CD4-positive, alpha-beta memory T cell (primary cell): Measurements from ENCODE around the gene COL11A1. TPM values are rescaled to one million over a fixed set of nuclear protein-coding genes. Genes with fewer than 3 reads are reported as not detected.
"Not testable (repeated sequence)": the region's sequence is repeated elsewhere in the genome, so short reads cannot be mapped to it uniquely, and the experiment has no call there.

Experiments used
- CTCF ChIA-PET: fragments of 350-600 bp; sonication (Branson Sonifier 250); formaldehyde crosslinking; loops from one replicate; lab custom pipeline; 2021; ENCODE audit warnings: inconsistent platforms; ENCODE audit not compliant: partially characterized antibody; lab: Charles Lee
- POLR2A ChIA-PET: fragments of 350-600 bp; sonication (Branson Sonifier 250); formaldehyde crosslinking; loops from one replicate; lab custom pipeline; 2021; ENCODE audit not compliant: partially characterized antibody; lab: Charles Lee
- DNase-seq, 5 donors: peaks; one replicate each; pipeline versions ENCODE4 v3.0.0 to v3.0.0-alpha.2; 2020 to 2022; ENCODE audit warnings: mixed read lengths in 1 of 5
- H3K27ac ChIP-seq: one replicate; pipeline ENCODE4 v1.7.0; 2013; ENCODE audit warnings: low read depth, low read length
- H3K27me3 ChIP-seq: 2 replicates; pipeline ENCODE4 v1.7.0; 2013; ENCODE audit warnings: mild to moderate bottlenecking, low read length, moderate library complexity; ENCODE audit not compliant: insufficient read depth
- H3K36me3 ChIP-seq: 2 replicates; pipeline ENCODE4 v1.7.0; 2013; ENCODE audit warnings: mild to moderate bottlenecking, low read length, moderate library complexity; ENCODE audit not compliant: insufficient read depth
- H3K4me1 ChIP-seq: 2 replicates; pipeline ENCODE4 v1.7.0; 2013; ENCODE audit warnings: mild to moderate bottlenecking, low read length, moderate library complexity; ENCODE audit not compliant: insufficient read depth
- H3K4me3 ChIP-seq, 2 donors: one replicate each; pipeline ENCODE4 v1.7.0; 2013; ENCODE audit warnings: low read length in 2 of 2, mild to moderate bottlenecking in 1 of 2
- H3K9me3 ChIP-seq, 2 donors: one replicate each; pipeline ENCODE4 v1.7.0; 2013; ENCODE audit warnings: low read length in 2 of 2, control low read depth in 1 of 2; ENCODE audit not compliant: control insufficient read depth in 1 of 2
- H3K27ac Mint-ChIP-seq, 7 donors: one replicate each; pipeline ENCODE4 v1.8.0; 2020 to 2021; ENCODE audit warnings: mixed read lengths in 7 of 7, mild to moderate bottlenecking in 6 of 7, inconsistent platforms in 3 of 7, moderate library complexity in 3 of 7
- H3K27me3 Mint-ChIP-seq, 2 donors: one replicate each; pipeline ENCODE4 v1.8.0; 2020 to 2021; ENCODE audit warnings: mixed read lengths in 2 of 2
- H3K36me3 Mint-ChIP-seq, 2 donors: one replicate each; pipeline ENCODE4 v1.8.0; 2020 to 2021; ENCODE audit warnings: mixed read lengths in 2 of 2, inconsistent platforms in 1 of 2, mild to moderate bottlenecking in 1 of 2
- H3K4me1 Mint-ChIP-seq, 4 donors: one replicate each; pipeline ENCODE4 v1.8.0; 2020 to 2021; ENCODE audit warnings: mixed read lengths in 4 of 4, mild to moderate bottlenecking in 1 of 4
- H3K4me3 Mint-ChIP-seq, 8 donors: one replicate each; pipeline ENCODE4 v1.8.0; 2020 to 2021; ENCODE audit warnings: mixed read lengths in 8 of 8, mild to moderate bottlenecking in 7 of 8, moderate library complexity in 6 of 8, inconsistent platforms in 3 of 8
- H3K9me3 Mint-ChIP-seq, 8 donors: one replicate each; pipeline ENCODE4 v1.8.0; 2020 to 2021; ENCODE audit warnings: mixed read lengths in 8 of 8, mild to moderate bottlenecking in 5 of 8, inconsistent platforms in 3 of 8, moderate library complexity in 1 of 8
- intact Hi-C: fragments of 100-400 bp; cut with micrococcal nuclease; formaldehyde crosslinking; loops from one replicate; pipeline ENCODE4 v1.15.1; 2023
- polyA plus RNA-seq, 2 donors: library from polyadenylated mRNA; unstranded; fragments of 300-500 nt; fragmentation: Illumina TruSeq; gene quantifications; one replicate each; pipeline ENCODE4 v1.2.3, GENCODE V29; 2021
- total RNA-seq, 2 experiments: library from RNA; stranded (reverse); gene quantifications; one replicate each; pipeline ENCODE4 v1.2.3, GENCODE V29; 2021

The COL11A1 gene
- total and polyA plus RNA-seq, 4 experiments from 2014 or later = not detected

DNA sequence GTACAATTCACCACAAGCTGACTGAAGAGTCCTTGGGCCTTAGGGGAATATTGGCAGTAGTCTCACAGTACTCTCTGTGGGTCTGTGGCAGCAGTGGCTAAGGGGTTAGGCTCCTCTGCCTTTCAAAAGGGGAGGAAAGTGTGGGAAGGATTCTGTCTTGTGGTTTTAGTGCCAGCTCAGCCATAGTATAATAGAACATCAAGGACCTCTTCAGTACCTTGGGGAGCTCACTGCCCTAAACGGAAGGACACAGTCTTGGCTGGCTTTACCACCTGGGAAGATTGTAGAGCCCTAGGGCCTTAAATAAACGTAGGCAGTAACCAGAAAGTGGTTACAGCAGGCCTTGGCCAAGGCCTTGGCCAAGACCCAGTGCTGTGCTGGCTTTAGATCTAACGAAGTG, 265.7 kb downstream of the COL11A1 start:
- Histone ChIP-seq H3K4me1 (no peaks in the 10 kb centered on the region), H3K4me3 (no peak overlapping the region), H3K27me3 (no peaks in the 10 kb centered on the region), H3K9me3 (no peaks in the 10 kb centered on the region), H3K27ac (no peak overlapping the region), H3K36me3 (no peaks in the 10 kb centered on the region)
- Mint-ChIP-seq H3K4me3 (no peak overlapping the region), H3K27me3 (no peaks in the 10 kb centered on the region), H3K4me1 (no peaks in the 10 kb centered on the region), H3K36me3 (no peaks in the 10 kb centered on the region), H3K9me3 (peaks cover 0 to 13% (median 6%) of the 10 kb centered on the region in 8 donors), H3K27ac (no peak overlapping the region)
- intact Hi-C loops = no loop called here
- DNase-seq = no peak
- POLR2A ChIA-PET = no interaction called here
- CTCF ChIA-PET = no interaction called here

DNA sequence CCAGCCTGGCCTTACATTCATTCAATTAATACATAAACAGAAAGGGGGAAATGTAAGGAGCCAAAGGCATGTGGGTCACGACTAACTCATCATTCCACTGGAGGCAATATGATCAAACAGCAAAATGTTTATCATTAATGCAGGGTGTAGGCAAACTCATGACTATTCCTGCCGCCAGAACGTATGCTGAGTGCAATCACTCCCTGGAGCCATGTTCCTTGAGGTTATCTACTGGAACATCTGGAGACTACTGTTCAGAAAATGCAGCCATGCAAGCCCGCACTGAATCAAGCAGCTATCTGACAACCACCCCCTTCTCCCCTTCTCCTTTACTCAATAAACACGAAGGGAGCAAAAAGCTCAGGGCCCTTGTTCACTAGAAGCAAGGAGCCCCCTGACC, 267.6 kb downstream of the COL11A1 start:
- no peak for DNase-seq
- CTCF ChIA-PET = no interaction called here
- Histone ChIP-seq H3K27me3 (no peaks in the 10 kb centered on the region), H3K27ac (no peak overlapping the region), H3K36me3 (no peaks in the 10 kb centered on the region), H3K4me3 (no peak overlapping the region), H3K9me3 (no peaks in the 10 kb centered on the region), H3K4me1 (no peaks in the 10 kb centered on the region)
- Mint-ChIP-seq H3K27me3 (no peaks in the 10 kb centered on the region), H3K4me1 (no peaks in the 10 kb centered on the region), H3K36me3 (no peaks in the 10 kb centered on the region), H3K4me3 (no peak overlapping the region), H3K9me3 (peaks cover 0 to 8% (median 5%) of the 10 kb centered on the region in 8 donors), H3K27ac (no peak overlapping the region)
- intact Hi-C loops = no loop called here
- POLR2A ChIA-PET = no interaction called here

DNA sequence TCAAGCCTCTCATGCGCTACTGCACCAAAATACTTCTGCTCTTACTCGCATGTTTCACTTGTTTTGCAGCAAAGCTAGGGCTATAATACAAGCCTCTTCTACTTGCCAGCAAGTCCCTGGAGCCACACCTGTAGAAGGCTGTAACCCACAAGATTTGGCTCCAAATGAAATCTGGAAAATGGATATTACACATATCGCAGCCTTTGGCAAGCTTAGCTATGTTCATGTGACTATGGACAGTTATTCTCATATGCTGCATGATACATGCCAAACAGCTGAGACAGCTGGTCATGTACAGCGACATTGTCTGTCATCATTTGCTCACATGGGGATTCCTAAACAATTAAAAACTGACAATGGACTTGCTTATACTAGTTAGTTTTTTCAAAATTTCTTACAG, 270.3 kb downstream of the COL11A1 start:
- intact Hi-C loops = no loop called here
- POLR2A ChIA-PET = no interaction called here
- no peaks in the 10 kb centered on the region for H3K36me3 ChIP-seq
- H3K27ac ChIP-seq = no peak overlapping the region
- Mint-ChIP-seq H3K4me1 (no peaks in the 10 kb centered on the region), H3K9me3 (peaks cover 2 to 13% (median 8%) of the 10 kb centered on the region in 8 donors), H3K4me3 (no peak overlapping the region), H3K27me3 (no peaks in the 10 kb centered on the region), H3K36me3 (no peaks in the 10 kb centered on the region), H3K27ac (no peak overlapping the region)
- no peaks in the 10 kb centered on the region for H3K9me3 ChIP-seq
- CTCF ChIA-PET = no interaction called here
- H3K4me3 ChIP-seq = no peak overlapping the region
- no peaks in the 10 kb centered on the region for H3K4me1 ChIP-seq
- no peak for DNase-seq
- no peaks in the 10 kb centered on the region for H3K27me3 ChIP-seq

DNA sequence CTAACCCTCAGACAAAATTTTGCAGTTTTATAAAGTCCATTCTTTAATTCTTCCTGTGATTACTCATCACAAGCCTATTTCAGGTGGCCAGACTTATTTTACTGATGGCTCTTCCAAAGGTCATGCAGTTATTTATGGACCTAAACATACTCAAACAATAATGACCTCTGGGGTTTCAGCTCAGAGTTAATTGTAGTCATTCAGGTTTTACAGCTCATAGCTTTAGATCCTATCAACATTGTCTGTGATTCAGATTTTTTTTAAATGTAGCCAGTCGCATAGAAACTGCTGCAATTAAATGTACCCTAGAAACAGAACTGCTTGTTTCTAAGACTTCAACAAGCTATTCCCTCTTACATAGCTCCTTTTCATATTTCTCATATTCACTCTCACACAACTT, 270.8 kb downstream of the COL11A1 start:
- ChIA-PET CTCF (no interaction called here), POLR2A (no interaction called here)
- Mint-ChIP-seq H3K4me1 (no peaks in the 10 kb centered on the region), H3K36me3 (no peaks in the 10 kb centered on the region), H3K4me3 (no peak overlapping the region), H3K27me3 (no peaks in the 10 kb centered on the region), H3K27ac (no peak overlapping the region), H3K9me3 (peaks cover 2 to 13% (median 9%) of the 10 kb centered on the region in 8 donors)
- no peak overlapping the region for H3K27ac ChIP-seq
- no peak for DNase-seq
- intact Hi-C loops = no loop called here
- no peaks in the 10 kb centered on the region for H3K27me3 ChIP-seq
- no peaks in the 10 kb centered on the region for H3K4me1 ChIP-seq
- H3K4me3 ChIP-seq = no peak overlapping the region
- no peaks in the 10 kb centered on the region for H3K36me3 ChIP-seq
- H3K9me3 ChIP-seq = no peaks in the 10 kb centered on the region

DNA sequence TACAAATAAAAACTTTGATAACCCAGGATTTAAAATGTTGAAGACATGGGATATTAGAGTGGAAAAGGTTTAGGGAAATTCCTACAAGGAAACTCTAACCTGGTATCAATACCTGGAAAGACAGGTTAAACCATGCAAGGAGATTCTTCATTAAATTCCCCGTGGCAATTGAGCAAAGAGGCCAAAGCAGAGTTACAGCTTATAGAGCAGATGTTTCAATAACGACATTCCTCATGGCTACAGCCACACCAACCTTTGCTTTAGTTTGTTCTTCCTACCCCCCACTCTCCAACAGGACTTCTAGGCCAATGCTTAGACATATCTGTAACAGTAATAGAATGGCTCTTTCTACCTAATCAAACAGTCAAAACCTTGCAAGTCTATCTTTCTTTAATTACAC, 271.3 kb downstream of the COL11A1 start:
- H3K36me3 ChIP-seq = no peaks in the 10 kb centered on the region
- Mint-ChIP-seq H3K27me3 (no peaks in the 10 kb centered on the region), H3K27ac (no peak overlapping the region), H3K4me1 (no peaks in the 10 kb centered on the region), H3K36me3 (no peaks in the 10 kb centered on the region), H3K4me3 (no peak overlapping the region), H3K9me3 (peaks cover 0 to 13% (median 9%) of the 10 kb centered on the region in 8 donors)
- CTCF ChIA-PET = no interaction called here
- H3K9me3 ChIP-seq = no peaks in the 10 kb centered on the region
- no peak overlapping the region for H3K4me3 ChIP-seq
- H3K27ac ChIP-seq = no peak overlapping the region
- DNase-seq = no peak
- no peaks in the 10 kb centered on the region for H3K4me1 ChIP-seq
- H3K27me3 ChIP-seq = no peaks in the 10 kb centered on the region
- POLR2A ChIA-PET = no interaction called here
- intact Hi-C loops = no loop called here

DNA sequence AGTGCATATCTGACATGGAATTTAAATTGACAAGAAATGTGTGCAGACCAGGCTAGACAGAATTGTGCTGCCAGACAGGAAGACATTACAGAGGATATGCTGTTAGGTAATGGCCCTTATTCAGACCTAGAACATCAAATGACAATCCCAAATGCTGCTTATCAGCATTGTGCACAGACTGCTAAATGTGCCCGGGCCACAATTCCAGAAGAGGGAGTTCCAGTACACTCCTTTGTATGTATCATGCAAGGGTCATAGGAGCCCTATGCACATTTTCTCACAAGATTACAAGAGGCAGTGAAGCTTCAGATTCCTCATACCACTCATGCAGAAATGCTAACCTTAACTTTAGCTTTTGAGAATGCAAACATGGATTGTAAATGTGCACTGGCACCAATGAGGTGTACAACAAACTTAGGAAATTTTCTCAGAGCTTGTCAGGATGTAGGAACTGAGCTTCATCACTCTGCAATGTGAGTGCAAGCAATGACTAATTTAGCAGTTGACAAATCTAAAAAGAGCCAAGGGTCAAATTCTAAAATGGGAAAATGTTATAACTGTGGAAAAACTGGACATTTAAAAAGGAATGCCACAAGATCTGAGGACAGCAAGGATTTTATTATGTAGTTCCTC, 273.5 kb downstream of the COL11A1 start:
- no peak for DNase-seq
- Histone ChIP-seq H3K4me3 (no peak overlapping the region), H3K27ac (no peak overlapping the region), H3K27me3 (no peaks in the 10 kb centered on the region), H3K9me3 (no peaks in the 10 kb centered on the region), H3K4me1 (no peaks in the 10 kb centered on the region), H3K36me3 (no peaks in the 10 kb centered on the region)
- Mint-ChIP-seq H3K4me3 (no peak overlapping the region), H3K9me3 (peaks cover 0 to 19% (median 8%) of the 10 kb centered on the region in 8 donors), H3K27me3 (no peaks in the 10 kb centered on the region), H3K27ac (no peak overlapping the region), H3K4me1 (no peaks in the 10 kb centered on the region), H3K36me3 (no peaks in the 10 kb centered on the region)
- ChIA-PET POLR2A (no interaction called here), CTCF (no interaction called here)
- intact Hi-C loops = no loop called here

DNA sequence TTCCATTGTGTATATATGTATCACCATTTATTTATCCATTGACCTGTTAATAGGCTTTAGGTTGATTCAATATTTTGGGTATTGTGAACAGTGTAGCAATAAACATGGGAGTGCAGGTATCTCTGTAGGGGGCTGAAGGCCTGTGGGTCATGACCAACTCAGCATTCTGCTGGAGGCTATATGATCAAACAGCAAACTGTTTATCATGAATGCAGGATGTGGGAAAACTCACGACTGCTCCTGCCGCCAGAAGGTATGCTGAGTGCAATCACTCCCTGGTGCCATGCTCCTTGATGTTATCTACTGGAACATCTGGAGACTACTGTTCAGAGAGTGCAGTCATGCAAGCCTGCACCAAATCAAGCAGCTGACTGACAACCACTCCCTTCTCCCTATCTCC, 275.2 kb downstream of the COL11A1 start:
- no peaks in the 10 kb centered on the region for H3K36me3 Mint-ChIP-seq
- no peaks in the 10 kb centered on the region for H3K9me3 ChIP-seq
- no peak overlapping the region for H3K27ac Mint-ChIP-seq
- intact Hi-C loops = no loop called here
- H3K27ac ChIP-seq = no peak overlapping the region
- H3K27me3 Mint-ChIP-seq = no peaks in the 10 kb centered on the region
- no peak overlapping the region for H3K4me3 ChIP-seq
- POLR2A ChIA-PET = no interaction called here
- CTCF ChIA-PET = no interaction called here
- peaks cover 2 to 21% (median 12%) of the 10 kb centered on the region in 8 donors for H3K9me3 Mint-ChIP-seq
- DNase-seq = no peak
- H3K36me3 ChIP-seq = no peaks in the 10 kb centered on the region
- H3K4me1 ChIP-seq = no peaks in the 10 kb centered on the region
- H3K4me1 Mint-ChIP-seq = no peaks in the 10 kb centered on the region
- no peaks in the 10 kb centered on the region for H3K27me3 ChIP-seq
- H3K4me3 Mint-ChIP-seq = no peak overlapping the region

DNA sequence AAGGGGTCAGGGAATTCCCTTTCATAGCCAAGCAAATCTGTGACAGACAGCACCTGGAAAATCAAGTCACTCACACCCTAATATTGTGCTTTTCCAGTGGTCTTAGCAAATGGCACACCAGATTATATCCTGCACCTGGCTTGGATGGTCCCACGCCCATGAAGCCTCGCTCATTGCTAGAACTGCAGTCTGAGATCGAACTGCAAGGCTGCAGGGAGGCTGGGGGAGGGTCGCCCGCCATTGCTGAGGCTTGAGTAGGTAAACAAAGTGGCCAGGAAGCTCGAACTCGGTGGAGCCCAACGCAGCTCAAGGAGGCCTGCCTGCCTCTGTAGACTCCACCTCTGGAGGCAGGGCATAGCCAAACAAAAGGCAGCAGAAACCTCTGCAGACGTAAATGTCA, 281.6 kb downstream of the COL11A1 start:
- H3K9me3 Mint-ChIP-seq = peaks cover 2 to 17% (median 10%) of the 10 kb centered on the region in 8 donors
- H3K27ac ChIP-seq, POLR2A ChIA-PET, H3K9me3 ChIP-seq, H3K4me1 Mint-ChIP-seq, H3K27me3 ChIP-seq, H3K4me3 ChIP-seq, H3K36me3 Mint-ChIP-seq, CTCF ChIA-PET, H3K4me1 ChIP-seq, intact Hi-C loops, H3K27ac Mint-ChIP-seq, DNase-seq, H3K4me3 Mint-ChIP-seq, H3K36me3 ChIP-seq, H3K27me3 Mint-ChIP-seq: not testable (repeated sequence)
